NB4 (cell line): Measurements from ENCODE around the gene PRKAG1.

Source experiments
- DNase-seq: peaks from one replicate; pipeline ENCODE4 v3.0.0; 2010; ENCODE audit warnings: low read depth
- H3K4me3 ChIP-seq: one replicate; pipeline ENCODE4 v1.5.1; 2011; ENCODE audit warnings: mild to moderate bottlenecking, low read depth, low read length, moderate library complexity
- CTCF ChIP-seq: IDR thresholded peaks from one replicate; pipeline ENCODE4 v1.5.1; 2012; ENCODE audit warnings: low read depth, low read length
- MAX ChIP-seq: IDR thresholded peaks from 2 replicates; pipeline ENCODE4 v1.6.1; 2011; ENCODE audit warnings: low read depth, low read length
- MYC ChIP-seq: IDR thresholded peaks from 2 replicates; pipeline ENCODE4 v1.6.1; 2011; ENCODE audit warnings: low read depth, low read length
- POLR2A ChIP-seq: IDR thresholded peaks from 2 replicates; pipeline ENCODE4 v1.6.1; 2011; ENCODE audit warnings: mild to moderate bottlenecking; ENCODE audit not compliant: insufficient read length; ENCODE audit errors: extremely low read depth

The PRKAG1 gene

GRCh38 chr12:49051373-49051764 is 32.8 kb upstream of the PRKAG1 start:
- no peak for DNase-seq
- H3K4me3 ChIP-seq = no peak overlapping the region
- TF ChIP-seq MYC (no peak), MAX (no peak), CTCF (no peak)

DNA sequence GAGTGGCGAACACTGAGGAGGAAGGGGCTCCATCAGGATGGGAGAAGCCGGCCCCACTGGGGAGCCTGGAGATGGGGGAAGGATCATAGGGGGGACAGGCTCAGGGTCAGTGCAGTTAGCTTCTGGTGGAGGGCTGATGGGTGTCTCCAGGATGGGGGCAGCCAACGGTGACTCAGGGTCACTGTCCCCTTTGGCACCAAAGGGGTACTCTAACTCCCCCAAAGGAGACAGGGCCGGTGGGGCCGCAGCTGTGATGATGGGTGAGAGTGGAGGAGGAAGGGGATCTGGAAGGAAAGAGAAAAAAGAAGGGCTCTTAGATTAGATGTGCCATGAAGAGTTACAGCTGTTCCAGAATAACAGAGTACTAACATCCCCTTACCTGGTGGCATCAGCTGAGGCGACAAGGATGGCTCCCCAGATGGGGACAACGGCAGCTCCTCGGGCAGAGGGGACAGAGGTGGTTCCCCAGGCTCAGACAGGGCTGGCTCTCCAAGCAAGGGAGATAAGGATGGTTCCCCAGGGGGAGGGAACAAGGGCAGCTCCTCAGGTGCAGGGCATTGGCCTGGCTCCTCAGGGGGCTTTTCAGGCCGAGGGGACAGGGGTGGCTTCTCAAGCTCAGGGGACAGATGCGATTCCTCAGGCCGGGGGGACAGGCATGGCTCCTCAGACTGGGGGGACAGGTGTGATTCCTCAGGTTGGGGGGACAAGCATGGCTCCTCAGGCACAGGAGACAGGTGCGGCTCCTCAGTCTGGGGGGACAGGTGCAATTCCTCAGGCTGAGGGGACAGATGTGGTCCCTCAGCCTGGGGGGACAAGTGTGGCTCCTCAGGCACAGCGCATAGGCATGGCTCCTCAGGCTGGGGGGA is 32.2 kb upstream of the PRKAG1 start:
- DNase-seq = no peak
- TF ChIP-seq CTCF = no peak
- TF ChIP-seq MAX = no peak
- TF ChIP-seq MYC = no peak
- no peak for TF ChIP-seq POLR2A
- H3K4me3 ChIP-seq = no peak overlapping the region

GRCh38 chr12:49049566-49050224 is 31.1 kb upstream of the PRKAG1 start:
- no peak for DNase-seq
- TF ChIP-seq CTCF = no peak
- TF ChIP-seq POLR2A = no peak
- TF ChIP-seq MAX = no peak
- TF ChIP-seq MYC = no peak
- no peak overlapping the region for H3K4me3 ChIP-seq

DNA sequence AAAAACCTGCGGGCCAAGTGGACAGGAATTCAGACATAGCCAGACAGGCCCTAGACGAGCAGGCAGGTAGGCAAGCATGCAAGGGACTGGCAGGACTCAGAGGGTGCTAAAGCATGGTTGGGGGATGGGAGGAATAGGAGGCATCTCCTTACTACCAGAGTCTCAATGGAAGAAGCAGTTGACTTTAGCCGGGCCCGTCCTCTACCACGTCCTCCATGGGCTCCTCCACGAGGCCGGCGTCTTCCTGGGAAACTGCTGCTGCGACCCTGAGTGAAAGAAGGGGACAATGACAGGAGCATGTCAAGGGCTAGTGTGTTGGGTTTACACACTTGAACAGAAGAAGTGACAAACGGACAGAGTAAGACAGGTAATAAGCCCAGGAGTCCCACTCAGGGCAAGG is 30.4 kb upstream of the PRKAG1 start:
- DNase-seq = no peak
- TF ChIP-seq MYC = no peak
- no peak for TF ChIP-seq MAX
- no peak for TF ChIP-seq CTCF
- no peak for TF ChIP-seq POLR2A
- H3K4me3 ChIP-seq = no peak overlapping the region

DNA sequence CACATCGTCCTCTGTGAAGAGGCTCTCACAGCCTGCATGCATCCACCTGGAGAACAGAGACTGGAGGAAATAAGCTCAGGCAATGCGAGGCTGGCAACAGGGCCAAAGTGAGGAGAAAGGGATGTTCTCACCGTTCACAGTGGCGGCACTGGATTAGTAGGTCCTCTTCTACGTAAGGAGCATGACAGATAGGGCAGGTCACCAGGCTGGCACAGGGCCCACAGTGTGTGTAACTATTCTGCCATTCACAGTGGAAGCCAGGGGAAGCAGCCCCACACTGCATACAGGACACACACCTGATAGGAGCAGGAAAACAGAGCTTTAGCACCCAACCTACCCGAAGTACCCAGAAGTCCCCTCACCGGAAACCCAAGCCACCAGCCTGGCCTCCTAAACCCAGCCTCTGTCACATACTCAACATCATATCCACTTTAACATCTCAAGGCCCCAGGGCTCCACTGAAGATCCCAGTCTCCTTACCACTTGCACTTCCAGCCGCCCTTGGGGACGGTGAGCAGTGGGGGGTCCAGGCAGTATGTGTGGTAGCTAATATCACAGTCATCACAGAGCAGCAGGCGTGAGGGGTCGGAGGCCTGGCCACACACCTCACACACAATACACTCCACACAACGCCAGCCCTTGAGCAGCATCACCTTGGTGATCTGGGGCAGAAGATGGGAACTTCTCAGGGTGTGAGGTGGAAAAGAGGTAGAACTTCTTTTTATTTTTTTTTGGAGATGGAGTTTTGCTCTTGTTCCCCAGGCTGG is 27.7 kb upstream of the PRKAG1 start:
- TF ChIP-seq MAX (no peak), MYC (no peak), POLR2A (no peak), CTCF (no peak)
- H3K4me3 ChIP-seq = no peak overlapping the region
- no peak for DNase-seq
